ENCODE results near the gene GLI3. TPM values are rescaled to one million over a fixed set of nuclear protein-coding genes. Genes with fewer than 3 reads are reported as not detected.

GLI3 gene
- total RNA-seq, 1 experiment from 2014 or later, result 46.2 TPM

DNA sequence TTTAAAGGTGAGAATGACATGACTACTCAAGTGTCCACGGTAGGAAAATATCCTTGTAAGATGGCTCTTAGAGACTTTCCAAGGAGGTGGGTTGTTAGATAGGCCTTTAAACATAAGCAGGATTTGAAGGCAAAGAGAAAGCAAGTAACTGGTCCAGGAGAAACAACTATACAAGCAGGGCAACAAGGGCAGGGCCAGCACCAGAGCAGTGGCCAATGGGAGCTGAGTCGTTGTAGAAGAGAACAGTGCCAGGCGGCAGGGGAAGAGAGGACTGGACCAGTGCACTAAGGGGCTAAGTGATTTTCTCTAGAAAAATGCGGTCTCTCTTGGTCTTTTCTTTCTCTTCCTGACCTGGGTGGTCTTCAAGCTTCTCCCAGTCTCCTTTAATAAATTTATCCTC, 94.9 kb downstream of the GLI3 start:
- CTCF ChIA-PET, result no interaction called here

More for the DNA sequence above, 94.9 kb downstream of the GLI3 start:
- DNase-seq (ENCODE audit: low spot score), result no peak
- Mint-ChIP-seq H3K36me3 (peaks cover 5% of the 10 kb centered on the region), H3K4me3 (no peak overlapping the region), H3K4me1 (peaks cover 33% of the 10 kb centered on the region), H3K27ac (peak overlapping the region; percentile 60; the same call in 1 of the 2 replicates), H3K9me3 (no peaks in the 10 kb centered on the region), H3K27me3 (ENCODE audit: low read depth) (no peaks in the 10 kb centered on the region)
- no peak for ATAC-seq
- TF ChIP-seq ZBTB21 (CRISPR knock-in tag; IDR thresholded peaks at IDR 0.05; ENCODE audit: borderline replicate concordance) (no peak), FOXK1 (CRISPR knock-in tag; IDR thresholded peaks at IDR 0.05) (no peak), ZNF416 (CRISPR knock-in tag; IDR thresholded peaks at IDR 0.05) (no peak), TCF7 (CRISPR knock-in tag; IDR thresholded peaks at IDR 0.05; ENCODE audit: low read depth) (no peak), ZNF281 (CRISPR knock-in tag; IDR thresholded peaks at IDR 0.05) (no peak), ZNF138 (CRISPR knock-in tag; conservative IDR thresholded peaks at IDR 0.05) (no peak), ZNF396 (CRISPR knock-in tag; IDR thresholded peaks at IDR 0.05; ENCODE audit: borderline replicate concordance) (no peak), PRRX2 (CRISPR knock-in tag; IDR thresholded peaks at IDR 0.05) (no peak), ZMAT4 (CRISPR knock-in tag; IDR thresholded peaks at IDR 0.05) (no peak), ZNF232 (CRISPR knock-in tag; IDR thresholded peaks at IDR 0.05) (no peak), ATF1 (CRISPR knock-in tag; IDR thresholded peaks at IDR 0.05) (no peak), KAT7 (CRISPR knock-in tag; IDR thresholded peaks at IDR 0.05; ENCODE audit: borderline replicate concordance) (no peak), ERG (CRISPR knock-in tag; IDR thresholded peaks at IDR 0.05) (no peak)
- TF ChIP-seq, protein P1, sequence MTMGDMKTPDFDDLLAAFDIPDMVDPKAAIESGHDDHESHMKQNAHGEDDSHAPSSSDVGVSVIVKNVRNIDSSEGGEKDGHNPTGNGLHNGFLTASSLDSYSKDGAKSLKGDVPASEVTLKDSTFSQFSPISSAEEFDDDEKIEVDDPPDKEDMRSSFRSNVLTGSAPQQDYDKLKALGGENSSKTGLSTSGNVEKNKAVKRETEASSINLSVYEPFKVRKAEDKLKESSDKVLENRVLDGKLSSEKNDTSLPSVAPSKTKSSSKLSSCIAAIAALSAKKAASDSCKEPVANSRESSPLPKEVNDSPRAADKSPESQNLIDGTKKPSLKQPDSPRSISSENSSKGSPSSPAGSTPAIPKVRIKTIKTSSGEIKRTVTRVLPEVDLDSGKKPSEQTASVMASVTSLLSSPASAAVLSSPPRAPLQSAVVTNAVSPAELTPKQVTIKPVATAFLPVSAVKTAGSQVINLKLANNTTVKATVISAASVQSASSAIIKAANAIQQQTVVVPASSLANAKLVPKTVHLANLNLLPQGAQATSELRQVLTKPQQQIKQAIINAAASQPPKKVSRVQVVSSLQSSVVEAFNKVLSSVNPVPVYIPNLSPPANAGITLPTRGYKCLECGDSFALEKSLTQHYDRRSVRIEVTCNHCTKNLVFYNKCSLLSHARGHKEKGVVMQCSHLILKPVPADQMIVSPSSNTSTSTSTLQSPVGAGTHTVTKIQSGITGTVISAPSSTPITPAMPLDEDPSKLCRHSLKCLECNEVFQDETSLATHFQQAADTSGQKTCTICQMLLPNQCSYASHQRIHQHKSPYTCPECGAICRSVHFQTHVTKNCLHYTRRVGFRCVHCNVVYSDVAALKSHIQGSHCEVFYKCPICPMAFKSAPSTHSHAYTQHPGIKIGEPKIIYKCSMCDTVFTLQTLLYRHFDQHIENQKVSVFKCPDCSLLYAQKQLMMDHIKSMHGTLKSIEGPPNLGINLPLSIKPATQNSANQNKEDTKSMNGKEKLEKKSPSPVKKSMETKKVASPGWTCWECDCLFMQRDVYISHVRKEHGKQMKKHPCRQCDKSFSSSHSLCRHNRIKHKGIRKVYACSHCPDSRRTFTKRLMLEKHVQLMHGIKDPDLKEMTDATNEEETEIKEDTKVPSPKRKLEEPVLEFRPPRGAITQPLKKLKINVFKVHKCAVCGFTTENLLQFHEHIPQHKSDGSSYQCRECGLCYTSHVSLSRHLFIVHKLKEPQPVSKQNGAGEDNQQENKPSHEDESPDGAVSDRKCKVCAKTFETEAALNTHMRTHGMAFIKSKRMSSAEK (CRISPR knock-in tag; IDR thresholded peaks at IDR 0.05; ENCODE audit: borderline replicate concordance), result no peak
- TF ChIP-seq, protein P2, sequence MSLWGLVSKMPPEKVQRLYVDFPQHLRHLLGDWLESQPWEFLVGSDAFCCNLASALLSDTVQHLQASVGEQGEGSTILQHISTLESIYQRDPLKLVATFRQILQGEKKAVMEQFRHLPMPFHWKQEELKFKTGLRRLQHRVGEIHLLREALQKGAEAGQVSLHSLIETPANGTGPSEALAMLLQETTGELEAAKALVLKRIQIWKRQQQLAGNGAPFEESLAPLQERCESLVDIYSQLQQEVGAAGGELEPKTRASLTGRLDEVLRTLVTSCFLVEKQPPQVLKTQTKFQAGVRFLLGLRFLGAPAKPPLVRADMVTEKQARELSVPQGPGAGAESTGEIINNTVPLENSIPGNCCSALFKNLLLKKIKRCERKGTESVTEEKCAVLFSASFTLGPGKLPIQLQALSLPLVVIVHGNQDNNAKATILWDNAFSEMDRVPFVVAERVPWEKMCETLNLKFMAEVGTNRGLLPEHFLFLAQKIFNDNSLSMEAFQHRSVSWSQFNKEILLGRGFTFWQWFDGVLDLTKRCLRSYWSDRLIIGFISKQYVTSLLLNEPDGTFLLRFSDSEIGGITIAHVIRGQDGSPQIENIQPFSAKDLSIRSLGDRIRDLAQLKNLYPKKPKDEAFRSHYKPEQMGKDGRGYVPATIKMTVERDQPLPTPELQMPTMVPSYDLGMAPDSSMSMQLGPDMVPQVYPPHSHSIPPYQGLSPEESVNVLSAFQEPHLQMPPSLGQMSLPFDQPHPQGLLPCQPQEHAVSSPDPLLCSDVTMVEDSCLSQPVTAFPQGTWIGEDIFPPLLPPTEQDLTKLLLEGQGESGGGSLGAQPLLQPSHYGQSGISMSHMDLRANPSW (CRISPR knock-in tag; conservative IDR thresholded peaks at IDR 0.05; ENCODE audit: low read depth), result no peak
- TF ChIP-seq, protein P3, sequence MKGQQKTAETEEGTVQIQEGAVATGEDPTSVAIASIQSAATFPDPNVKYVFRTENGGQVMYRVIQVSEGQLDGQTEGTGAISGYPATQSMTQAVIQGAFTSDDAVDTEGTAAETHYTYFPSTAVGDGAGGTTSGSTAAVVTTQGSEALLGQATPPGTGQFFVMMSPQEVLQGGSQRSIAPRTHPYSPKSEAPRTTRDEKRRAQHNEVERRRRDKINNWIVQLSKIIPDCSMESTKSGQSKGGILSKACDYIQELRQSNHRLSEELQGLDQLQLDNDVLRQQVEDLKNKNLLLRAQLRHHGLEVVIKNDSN (CRISPR knock-in tag; IDR thresholded peaks at IDR 0.05), result no peak
- TF ChIP-seq, protein P4, sequence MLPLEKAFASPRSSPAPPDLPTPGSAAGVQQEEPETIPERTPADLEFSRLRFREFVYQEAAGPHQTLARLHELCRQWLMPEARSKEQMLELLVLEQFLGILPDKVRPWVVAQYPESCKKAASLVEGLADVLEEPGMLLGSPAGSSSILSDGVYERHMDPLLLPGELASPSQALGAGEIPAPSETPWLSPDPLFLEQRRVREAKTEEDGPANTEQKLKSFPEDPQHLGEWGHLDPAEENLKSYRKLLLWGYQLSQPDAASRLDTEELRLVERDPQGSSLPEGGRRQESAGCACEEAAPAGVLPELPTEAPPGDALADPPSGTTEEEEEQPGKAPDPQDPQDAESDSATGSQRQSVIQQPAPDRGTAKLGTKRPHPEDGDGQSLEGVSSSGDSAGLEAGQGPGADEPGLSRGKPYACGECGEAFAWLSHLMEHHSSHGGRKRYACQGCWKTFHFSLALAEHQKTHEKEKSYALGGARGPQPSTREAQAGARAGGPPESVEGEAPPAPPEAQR (CRISPR knock-in tag; IDR thresholded peaks at IDR 0.05), result no peak
- TF ChIP-seq, protein P5, sequence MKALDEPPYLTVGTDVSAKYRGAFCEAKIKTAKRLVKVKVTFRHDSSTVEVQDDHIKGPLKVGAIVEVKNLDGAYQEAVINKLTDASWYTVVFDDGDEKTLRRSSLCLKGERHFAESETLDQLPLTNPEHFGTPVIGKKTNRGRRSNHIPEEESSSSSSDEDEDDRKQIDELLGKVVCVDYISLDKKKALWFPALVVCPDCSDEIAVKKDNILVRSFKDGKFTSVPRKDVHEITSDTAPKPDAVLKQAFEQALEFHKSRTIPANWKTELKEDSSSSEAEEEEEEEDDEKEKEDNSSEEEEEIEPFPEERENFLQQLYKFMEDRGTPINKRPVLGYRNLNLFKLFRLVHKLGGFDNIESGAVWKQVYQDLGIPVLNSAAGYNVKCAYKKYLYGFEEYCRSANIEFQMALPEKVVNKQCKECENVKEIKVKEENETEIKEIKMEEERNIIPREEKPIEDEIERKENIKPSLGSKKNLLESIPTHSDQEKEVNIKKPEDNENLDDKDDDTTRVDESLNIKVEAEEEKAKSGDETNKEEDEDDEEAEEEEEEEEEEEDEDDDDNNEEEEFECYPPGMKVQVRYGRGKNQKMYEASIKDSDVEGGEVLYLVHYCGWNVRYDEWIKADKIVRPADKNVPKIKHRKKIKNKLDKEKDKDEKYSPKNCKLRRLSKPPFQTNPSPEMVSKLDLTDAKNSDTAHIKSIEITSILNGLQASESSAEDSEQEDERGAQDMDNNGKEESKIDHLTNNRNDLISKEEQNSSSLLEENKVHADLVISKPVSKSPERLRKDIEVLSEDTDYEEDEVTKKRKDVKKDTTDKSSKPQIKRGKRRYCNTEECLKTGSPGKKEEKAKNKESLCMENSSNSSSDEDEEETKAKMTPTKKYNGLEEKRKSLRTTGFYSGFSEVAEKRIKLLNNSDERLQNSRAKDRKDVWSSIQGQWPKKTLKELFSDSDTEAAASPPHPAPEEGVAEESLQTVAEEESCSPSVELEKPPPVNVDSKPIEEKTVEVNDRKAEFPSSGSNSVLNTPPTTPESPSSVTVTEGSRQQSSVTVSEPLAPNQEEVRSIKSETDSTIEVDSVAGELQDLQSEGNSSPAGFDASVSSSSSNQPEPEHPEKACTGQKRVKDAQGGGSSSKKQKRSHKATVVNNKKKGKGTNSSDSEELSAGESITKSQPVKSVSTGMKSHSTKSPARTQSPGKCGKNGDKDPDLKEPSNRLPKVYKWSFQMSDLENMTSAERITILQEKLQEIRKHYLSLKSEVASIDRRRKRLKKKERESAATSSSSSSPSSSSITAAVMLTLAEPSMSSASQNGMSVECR (CRISPR knock-in tag; IDR thresholded peaks at IDR 0.05; ENCODE audit: borderline replicate concordance), result no peak
- POLR2A ChIA-PET, result no interaction called here

All from WTC11 (cell line).